ENCODE measurements around the gene MACO1.

Gene MACO1

GRCh38 chr1:25524568-25525360 is 94.1 kb downstream of the MACO1 start:
- no peak for DNase-seq (ENCODE audit: low spot score)

GRCh38 chr1:25525361-25525688 is 94.6 kb downstream of the MACO1 start:
- no peak for DNase-seq (ENCODE audit: low spot score)

GRCh38 chr1:25526753-25527152 is 96.1 kb downstream of the MACO1 start:
- DNase-seq (ENCODE audit: low spot score), result no peak

- no peak for DNase-seq (ENCODE audit: low spot score)
These were observed 96.6 kb downstream of the MACO1 start for GRCh38 chr1:25527226-25527846.

GRCh38 chr1:25527946-25528595 is 97.4 kb downstream of the MACO1 start:
- DNase-seq (ENCODE audit: low spot score), result no peak

- DNase-seq (ENCODE audit: low spot score), result no peak
These were observed 98.3 kb downstream of the MACO1 start for GRCh38 chr1:25528881-25529517.

GRCh38 chr1:25529518-25530185 is 99.0 kb downstream of the MACO1 start:
- no peak for DNase-seq (ENCODE audit: low spot score)

- DNase-seq (ENCODE audit: low spot score), result no peak
These were observed 99.7 kb downstream of the MACO1 start for GRCh38 chr1:25530186-25531081.

- no peak for DNase-seq (ENCODE audit: low spot score)
These were observed 100.4 kb downstream of the MACO1 start for GRCh38 chr1:25531082-25531461.

- DNase-seq (ENCODE audit: low spot score), result no peak
These were observed 102.3 kb downstream of the MACO1 start for GRCh38 chr1:25532970-25533369.

GRCh38 chr1:25533775-25534409 is 103.2 kb downstream of the MACO1 start:
- DNase-seq (ENCODE audit: low spot score), result no peak

GRCh38 chr1:25534410-25534788 is 103.7 kb downstream of the MACO1 start:
- DNase-seq (ENCODE audit: low spot score), result no peak

GRCh38 chr1:25536124-25536523 is 105.4 kb downstream of the MACO1 start:
- DNase-seq (ENCODE audit: low spot score), result no peak

GRCh38 chr1:25537153-25537831 is 106.6 kb downstream of the MACO1 start:
- DNase-seq (ENCODE audit: low spot score), result no peak

GRCh38 chr1:25538191-25538767 is 107.6 kb downstream of the MACO1 start:
- DNase-seq (ENCODE audit: low spot score), result no peak

GRCh38 chr1:25540750-25541342 is 110.1 kb downstream of the MACO1 start:
- DNase-seq (ENCODE audit: low spot score), result no peak

- DNase-seq (ENCODE audit: low spot score), result no peak
These were observed 110.7 kb downstream of the MACO1 start for GRCh38 chr1:25541425-25541824.

- no peak for DNase-seq (ENCODE audit: low spot score)
These were observed 111.4 kb downstream of the MACO1 start for GRCh38 chr1:25541889-25542658.

- DNase-seq (ENCODE audit: low spot score), result no peak
These were observed 112.3 kb downstream of the MACO1 start for GRCh38 chr1:25543005-25543424.
